Adrenal gland (tissue), 5 donors: ENCODE data around the gene RASSF1.

Experiments used
- POLR2A ChIP-seq, 2 donors: fragments of 450-650 bp; IDR thresholded peaks; one replicate each; pipeline ENCODE4 v1.6.1; 2017; ENCODE audit warnings: antibody characterized with exemption in 2 of 2, mild to moderate bottlenecking in 2 of 2, moderate library complexity in 1 of 2
- TF ChIP-seq, protein P1 (sequence below), 6 experiments: fragments of 450-650 bp in 4 of 6; fragments of 200-600 bp in 2 of 6; sonication (generic) in 1 of 6; IDR thresholded peaks; 1 replicate in 5 of 6; 2 replicates in 1 of 6; pipeline versions ENCODE4 v1.5.1 to v1.8.0; 2016 to 2021; ENCODE audit warnings: antibody characterized with exemption in 6 of 6, mild to moderate bottlenecking in 2 of 6, moderate library complexity in 1 of 6
- donor health status: DM: no; HTN: no; CAD: no.

DNA sequence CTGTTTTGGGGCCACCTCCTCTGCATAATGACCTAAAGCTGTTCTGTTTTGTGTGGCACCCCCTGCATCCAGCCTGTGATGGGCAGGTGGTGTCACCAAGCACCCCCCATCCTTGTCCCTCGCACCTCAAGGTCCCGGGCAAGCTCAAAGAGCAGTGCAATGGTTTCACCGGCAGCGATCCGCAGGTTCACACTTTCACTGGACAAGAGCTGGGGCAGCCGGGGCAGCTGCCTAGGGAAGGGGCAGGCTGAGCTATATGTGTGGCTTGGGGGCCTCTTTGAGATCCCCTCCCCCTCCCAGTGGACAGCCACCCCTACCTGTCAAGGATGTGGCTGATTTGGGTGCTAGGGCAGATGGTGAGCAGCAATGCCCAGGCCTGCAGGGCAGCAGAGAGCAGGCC, 51.5 kb downstream of the RASSF1 start:
- TF ChIP-seq, protein P1, sequence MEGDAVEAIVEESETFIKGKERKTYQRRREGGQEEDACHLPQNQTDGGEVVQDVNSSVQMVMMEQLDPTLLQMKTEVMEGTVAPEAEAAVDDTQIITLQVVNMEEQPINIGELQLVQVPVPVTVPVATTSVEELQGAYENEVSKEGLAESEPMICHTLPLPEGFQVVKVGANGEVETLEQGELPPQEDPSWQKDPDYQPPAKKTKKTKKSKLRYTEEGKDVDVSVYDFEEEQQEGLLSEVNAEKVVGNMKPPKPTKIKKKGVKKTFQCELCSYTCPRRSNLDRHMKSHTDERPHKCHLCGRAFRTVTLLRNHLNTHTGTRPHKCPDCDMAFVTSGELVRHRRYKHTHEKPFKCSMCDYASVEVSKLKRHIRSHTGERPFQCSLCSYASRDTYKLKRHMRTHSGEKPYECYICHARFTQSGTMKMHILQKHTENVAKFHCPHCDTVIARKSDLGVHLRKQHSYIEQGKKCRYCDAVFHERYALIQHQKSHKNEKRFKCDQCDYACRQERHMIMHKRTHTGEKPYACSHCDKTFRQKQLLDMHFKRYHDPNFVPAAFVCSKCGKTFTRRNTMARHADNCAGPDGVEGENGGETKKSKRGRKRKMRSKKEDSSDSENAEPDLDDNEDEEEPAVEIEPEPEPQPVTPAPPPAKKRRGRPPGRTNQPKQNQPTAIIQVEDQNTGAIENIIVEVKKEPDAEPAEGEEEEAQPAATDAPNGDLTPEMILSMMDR (IDR thresholded peaks at IDR 0.05): no peak
- no peak for TF ChIP-seq POLR2A (IDR thresholded peaks at IDR 0.05)
